Endodermal cell (in vitro differentiated cells): Measurements from ENCODE around the gene RASAL1. TPM values are rescaled to one million over a fixed set of nuclear protein-coding genes. Genes with fewer than 3 reads are reported as not detected.

Experiments used
- DNase-seq: peaks from one replicate; pipeline ENCODE4 v3.0.0-alpha.2; 2017
- H3K27ac ChIP-seq: 2 replicates; pipeline ENCODE4 v1.5.1; 2013; ENCODE audit warnings: mild to moderate bottlenecking, low read depth, low read length, moderate library complexity
- H3K27me3 ChIP-seq: 2 replicates; pipeline ENCODE4 v1.6.1; 2013; ENCODE audit warnings: mild to moderate bottlenecking, low read length, moderate library complexity; ENCODE audit not compliant: insufficient read depth, control insufficient read depth, poor library complexity, severe bottlenecking
- H3K36me3 ChIP-seq: 2 replicates; pipeline ENCODE4 v1.7.0; 2013; ENCODE audit warnings: mild to moderate bottlenecking, low read length, moderate library complexity; ENCODE audit not compliant: control insufficient read depth, insufficient read depth
- H3K4me1 ChIP-seq: one replicate; pipeline ENCODE4 v1.7.0; 2013; ENCODE audit warnings: low read length; ENCODE audit not compliant: control insufficient read depth, insufficient read depth
- H3K4me3 ChIP-seq: 2 replicates; pipeline ENCODE4 v1.5.1; 2013; ENCODE audit warnings: mild to moderate bottlenecking, low read length, moderate library complexity
- H3K9ac ChIP-seq: 2 replicates; pipeline ENCODE4 v1.6.1; 2013; ENCODE audit warnings: mild to moderate bottlenecking, low read length, moderate library complexity; ENCODE audit not compliant: poor library complexity, severe bottlenecking; ENCODE audit errors: extremely low read depth
- H3K9me3 ChIP-seq: 2 replicates; pipeline ENCODE4 v1.6.1; 2013; ENCODE audit warnings: mild to moderate bottlenecking, low read length, moderate library complexity; ENCODE audit not compliant: control insufficient read depth
- H3K27ac Mint-ChIP-seq: 2 replicates; pipeline ENCODE4 v1.8.0; 2020; ENCODE audit warnings: mixed read lengths
- H3K27me3 Mint-ChIP-seq: 2 replicates; pipeline ENCODE4 v1.8.0; 2021; ENCODE audit warnings: mild to moderate bottlenecking, mixed read lengths; ENCODE audit not compliant: insufficient read depth
- H3K36me3 Mint-ChIP-seq: 2 replicates; pipeline ENCODE4 v1.8.0; 2020; ENCODE audit warnings: low read depth, mixed read lengths
- H3K4me1 Mint-ChIP-seq: 2 replicates; pipeline ENCODE4 v1.8.0; 2020; ENCODE audit warnings: mixed read lengths
- H3K4me3 Mint-ChIP-seq: 2 replicates; pipeline ENCODE4 v1.8.0; 2020; ENCODE audit warnings: mild to moderate bottlenecking, moderate library complexity, mixed read lengths
- H3K9me3 Mint-ChIP-seq: 2 replicates; pipeline ENCODE4 v1.8.0; 2020; ENCODE audit warnings: mild to moderate bottlenecking, mixed read lengths
- CTCF ChIP-seq: fragments of 200-600 bp; sonication (generic); conservative IDR thresholded peaks from 2 replicates; pipeline ENCODE4 v1.5.0; 2021; ENCODE audit warnings: antibody characterized with exemption, mild to moderate bottlenecking
- WGBS, 2 experiments: methylation state at CpG; one replicate each; pipeline versions ENCODE4 v1.1.5 to v1.1.7; 2013; ENCODE audit warnings: missing lambda C conversion rate in 2 of 2, mixed read lengths in 1 of 2; ENCODE audit not compliant: insufficient coverage in 1 of 2, insufficient read length in 1 of 2; 5-methylcytosine and 5-hydroxymethylcytosine counted together
- total RNA-seq, 2 donors: library from RNA; stranded (reverse); fragmentation: NEBNext Ultra II Directional in 1 of 2; extraction: Animal tissue kit (Norgen Biotek cat#: 25700) in 1 of 2; gene quantifications; 2 replicates in 1 of 2; 3 replicates in 1 of 2; pipeline ENCODE4 v1.2.1, GENCODE V29; 2021

RASAL1 gene
- total RNA-seq, 2 donors from 2014 or later, result 0.77 to 1.4 TPM

GRCh38 chr12:113102811-113103210, 32.8 kb downstream of the RASAL1 start:
- no peaks in the 10 kb centered on the region for H3K36me3 Mint-ChIP-seq
- Histone ChIP-seq H3K27ac (no peak overlapping the region), H3K27me3 (peaks cover 7% of the 10 kb centered on the region), H3K36me3 (no peaks in the 10 kb centered on the region), H3K4me3 (no peak overlapping the region), H3K4me1 (no peaks in the 10 kb centered on the region), H3K9ac (no peak overlapping the region), H3K9me3 (no peaks in the 10 kb centered on the region)
- H3K27me3 Mint-ChIP-seq, result peaks cover 14% of the 10 kb centered on the region
- no peak for TF ChIP-seq CTCF
- peaks cover 2% of the 10 kb centered on the region for H3K4me1 Mint-ChIP-seq
- no peak overlapping the region for H3K4me3 Mint-ChIP-seq
- DNase-seq, result no peak
- WGBS, 2 experiments, result 70 to 93% methylated on average over 2 to 4 of the region's 5 CpGs
- no peaks in the 10 kb centered on the region for H3K9me3 Mint-ChIP-seq
- no peak overlapping the region for H3K27ac Mint-ChIP-seq

GRCh38 chr12:113101751-113102150, 33.8 kb downstream of the RASAL1 start:
- H3K9ac ChIP-seq, result no peak overlapping the region
- no peak overlapping the region for H3K4me3 ChIP-seq
- no peaks in the 10 kb centered on the region for H3K36me3 ChIP-seq
- DNase-seq, result no peak
- H3K27me3 ChIP-seq, result peaks cover 7% of the 10 kb centered on the region
- no peak overlapping the region for H3K27ac ChIP-seq
- H3K9me3 ChIP-seq, result no peaks in the 10 kb centered on the region
- 86 to 88% methylated on average over 5 to 10 of the region's 10 CpGs for WGBS, 2 experiments
- TF ChIP-seq CTCF, result no peak
- peaks cover 14% of the 10 kb centered on the region for H3K27me3 Mint-ChIP-seq
- H3K36me3 Mint-ChIP-seq, result no peaks in the 10 kb centered on the region
- peaks cover 2% of the 10 kb centered on the region for H3K4me1 Mint-ChIP-seq
- H3K27ac Mint-ChIP-seq, result no peak overlapping the region
- H3K4me3 Mint-ChIP-seq, result no peak overlapping the region
- H3K4me1 ChIP-seq, result no peaks in the 10 kb centered on the region
- H3K9me3 Mint-ChIP-seq, result no peaks in the 10 kb centered on the region

DNA sequence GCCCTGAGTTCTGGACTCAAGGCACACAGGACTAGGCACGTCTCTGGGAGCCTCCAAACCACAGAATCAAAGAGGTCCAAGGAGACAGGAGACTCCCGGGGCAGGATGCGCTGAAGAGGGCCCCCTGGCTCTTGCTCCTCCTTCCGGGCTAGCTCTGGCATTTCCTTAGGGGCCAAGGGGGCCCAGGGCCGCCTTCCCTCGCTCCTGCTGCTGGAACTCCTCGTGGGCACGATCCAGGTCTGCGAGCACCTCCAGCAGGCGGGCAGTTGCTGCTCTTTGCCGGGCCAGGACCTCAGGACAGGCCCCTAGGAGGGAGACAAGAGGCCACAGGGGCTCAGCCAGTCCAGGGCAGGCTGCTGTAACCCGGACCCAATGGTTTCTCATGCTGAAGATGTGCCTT, 35.8 kb downstream of the RASAL1 start:
- peaks cover 2% of the 10 kb centered on the region for H3K4me1 Mint-ChIP-seq

More for the DNA sequence above, 35.8 kb downstream of the RASAL1 start:
- no peak overlapping the region for H3K4me3 Mint-ChIP-seq
- Histone ChIP-seq H3K4me1 (no peaks in the 10 kb centered on the region), H3K9me3 (no peaks in the 10 kb centered on the region), H3K27me3 (peaks cover 3% of the 10 kb centered on the region), H3K4me3 (no peak overlapping the region), H3K9ac (no peak overlapping the region), H3K36me3 (no peaks in the 10 kb centered on the region), H3K27ac (no peak overlapping the region)
- WGBS, 2 experiments, result 85% methylated on average over 9 to 12 of the region's 12 CpGs
- H3K9me3 Mint-ChIP-seq, result no peaks in the 10 kb centered on the region
- H3K27ac Mint-ChIP-seq, result no peak overlapping the region
- TF ChIP-seq CTCF, result no peak
- peak; percentile 59 for DNase-seq
- H3K36me3 Mint-ChIP-seq, result no peaks in the 10 kb centered on the region
- peaks cover 9% of the 10 kb centered on the region for H3K27me3 Mint-ChIP-seq
